GM12878 (cell line): ENCODE measurements around the gene GMDS. TPM values are rescaled to one million over a fixed set of nuclear protein-coding genes. Genes with fewer than 3 reads are reported as not detected.

Source experiments
- ATAC-seq: fragments of 200-7000 bp; cut with Tn5 transposase; 3 replicates; pipeline ENCODE4 v1.9.1; 2020; ENCODE audit warnings: mild to moderate bottlenecking, moderate library complexity
- BruUV-seq: library from RNA; stranded (reverse); fragments of 400-500 nt; replicated peaks from 2 replicates; lab custom pipeline; 2021; lab: Mats Ljungman, UMichigan
- CTCF ChIA-PET: fragments of 300-600 bp; sonication (Branson Sonifier 250); formaldehyde crosslinking; extraction: SDS; loops from one replicate; lab custom pipeline; 2021; ENCODE audit warnings: inconsistent platforms; lab: Yijun Ruan, JAX
- POLR2A ChIA-PET: fragments of 350-600 bp; formaldehyde crosslinking; extraction: SDS; loops from one replicate; lab custom pipeline; 2021; ENCODE audit warnings: inconsistent platforms; lab: Charles Lee
- RAD21 ChIA-PET: fragments of 300-600 bp; sonication (Branson Sonifier 250); formaldehyde crosslinking; loops from one replicate; lab custom pipeline; 2023; ENCODE audit warnings: antibody characterized with exemption; ENCODE audit not compliant: unreplicated experiment; lab: Charles Lee
- SMC1A ChIA-PET: fragments of 300-600 bp; sonication (Branson Sonifier 250); formaldehyde crosslinking; loops from one replicate; lab custom pipeline; 2023; ENCODE audit not compliant: unreplicated experiment, uncharacterized antibody; lab: Charles Lee
- DNase-seq: peaks from one replicate; pipeline ENCODE4 v3.0.0-alpha.2; 2011; ENCODE audit warnings: low read depth, low spot score
- FAIRE-seq: peaks from 3 replicates; lab custom pipeline; 2011; peaks lifted over from hg19 to GRCh38; lab: Jason Lieb, UNC
- H2AFZ ChIP-seq: 2 replicates; pipeline ENCODE4 v1.6.0; 2011; ENCODE audit warnings: low read depth, low read length, control low read depth; ENCODE audit not compliant: control insufficient read depth
- H3K27ac ChIP-seq: 2 replicates; pipeline ENCODE4 v1.5.1; 2011; ENCODE audit warnings: control low read depth; ENCODE audit not compliant: control insufficient read depth, insufficient read depth
- H3K27me3 ChIP-seq, 2 experiments: replicated peaks in 1 of 2; 2 replicates each; pipeline versions ENCODE4 v1.6.0 to v1.6.1; 2011; ENCODE audit warnings: low read length in 1 of 2; ENCODE audit not compliant: control insufficient read depth in 2 of 2, insufficient read depth in 2 of 2
- H3K36me3 ChIP-seq, 2 experiments: 2 replicates each; pipeline ENCODE4 v1.5.1; 2011; ENCODE audit warnings: low read length in 1 of 2; ENCODE audit not compliant: control insufficient read depth in 2 of 2, insufficient read depth in 2 of 2
- H3K4me1 ChIP-seq: 2 replicates; pipeline ENCODE4 v1.6.1; 2011; ENCODE audit warnings: mild to moderate bottlenecking, low read length, moderate library complexity, mixed read lengths; ENCODE audit not compliant: control insufficient read depth, insufficient read depth
- H3K4me2 ChIP-seq: 2 replicates; pipeline ENCODE4 v1.6.0; 2011; ENCODE audit warnings: control low read depth; ENCODE audit not compliant: control insufficient read depth, insufficient read depth
- H3K4me3 ChIP-seq: fragments of 200-600 bp; sonication (generic); 2 replicates; pipeline ENCODE4 v1.5.1; 2016
- H3K79me2 ChIP-seq: 2 replicates; pipeline ENCODE4 v1.6.0; 2011; ENCODE audit warnings: low read length; ENCODE audit not compliant: control insufficient read depth, insufficient read depth
- H3K9ac ChIP-seq: 2 replicates; pipeline ENCODE4 v1.8.0; 2011; ENCODE audit warnings: low read length, control low read depth, mixed read lengths; ENCODE audit not compliant: control insufficient read depth, insufficient read depth
- H3K9me3 ChIP-seq: replicated peaks from 3 replicates; pipeline ENCODE4 v1.5.1; 2011; ENCODE audit warnings: mild to moderate bottlenecking, low read length; ENCODE audit not compliant: control insufficient read depth, insufficient read depth
- H4K20me1 ChIP-seq: 2 replicates; pipeline ENCODE4 v1.6.0; 2011; ENCODE audit not compliant: control insufficient read depth, insufficient read depth
- CTCF ChIP-seq, 3 experiments: IDR thresholded peaks in 2 of 3; conservative IDR thresholded peaks in 1 of 3; 2 replicates each; pipeline ENCODE4 v1.5.1; 2011; ENCODE audit warnings: low read depth in 3 of 3, low read length in 3 of 3, mild to moderate bottlenecking in 3 of 3, control low read depth in 2 of 3, moderate library complexity in 2 of 3, inconsistent platforms in 1 of 3, mixed read lengths in 1 of 3; ENCODE audit not compliant: control insufficient read depth in 2 of 3, insufficient read depth in 1 of 3; ENCODE audit errors: extremely low read depth in 1 of 3
- IRF4 ChIP-seq: IDR thresholded peaks from 2 replicates; pipeline ENCODE4 v1.6.1; 2011; ENCODE audit warnings: low read depth, low read length
- NFYA ChIP-seq: IDR thresholded peaks from 2 replicates; pipeline ENCODE4 v1.6.1; 2011; ENCODE audit warnings: low read depth, mild to moderate bottlenecking, low read length, improper control_type of control experiment, borderline replicate concordance
- NFYB ChIP-seq: IDR thresholded peaks from 2 replicates; pipeline ENCODE4 v1.6.1; 2011; ENCODE audit warnings: low read depth, mild to moderate bottlenecking, low read length, improper control_type of control experiment, moderate library complexity; ENCODE audit not compliant: insufficient read depth
- NR2C2 ChIP-seq: IDR thresholded peaks from 2 replicates; pipeline ENCODE4 v1.6.1; 2011; ENCODE audit warnings: borderline replicate concordance, low read depth; ENCODE audit not compliant: control insufficient read depth, insufficient read length
- POLR2AphosphoS2 ChIP-seq: IDR thresholded peaks from 2 replicates; pipeline ENCODE4 v1.6.1; 2011; ENCODE audit warnings: low read depth, mild to moderate bottlenecking, low read length, improper control_type of control experiment, moderate library complexity
- RUNX3 ChIP-seq: IDR thresholded peaks from 2 replicates; pipeline ENCODE4 v1.6.1; 2012; ENCODE audit warnings: low read length, inconsistent platforms
- SIX5 ChIP-seq: IDR thresholded peaks from 2 replicates; pipeline ENCODE4 v1.6.1; 2011; ENCODE audit warnings: mild to moderate bottlenecking, low read depth, low read length, moderate library complexity; ENCODE audit not compliant: severe bottlenecking
- TCF3 ChIP-seq: IDR thresholded peaks from 2 replicates; pipeline ENCODE4 v1.6.1; 2012; ENCODE audit warnings: low read depth, mild to moderate bottlenecking, low read length, borderline replicate concordance; ENCODE audit not compliant: insufficient read depth
- ZNF687 ChIP-seq: fragments of 450-650 bp; IDR thresholded peaks from 2 replicates; pipeline ENCODE4 v1.6.1; 2017; ENCODE audit warnings: mild to moderate bottlenecking, moderate library complexity
- WGBS: methylation state at CpG from one replicate; pipeline ENCODE4 v1.1.6; 2016; ENCODE audit warnings: low lambda C conversion rate; ENCODE audit not compliant: insufficient replicate concordance, insufficient coverage; ENCODE audit errors: missing lambda C conversion rate; 5-methylcytosine and 5-hydroxymethylcytosine counted together
- in situ Hi-C: fragments of 300-500 bp; cut with MboI; formaldehyde crosslinking; loops from 9 replicates; pipeline ENCODE4 v1.14.3; 2018; ENCODE audit warnings: mixed read lengths
- intact Hi-C: fragments of 100-400 bp; cut with micrococcal nuclease; formaldehyde crosslinking; loops from one replicate; pipeline ENCODE4 v1.14.2; 2022; ENCODE audit not compliant: unreplicated experiment
- polyA plus RNA-seq, 11 experiments: library from polyadenylated mRNA; depleted of rRNA in 4 of 11; unstranded in 6 of 11; stranded (reverse) in 5 of 11; fragments of >200 nt; fragmentation: Nextera tagmentation in 4 of 11; fragmentation: Illumina TruSeq in 1 of 11; extraction: Ambion mirVana in 4 of 11; extraction: Trizol in 1 of 11; gene quantifications; 1 replicate in 1 of 11; 2 replicates in 10 of 11; pipeline versions ENCODE4 v1.2.1 to v1.2.3, GENCODE V29; 2011 to 2016; ENCODE audit warnings: inconsistent platforms in 2 of 11, missing spikeins in 2 of 11, low read depth in 1 of 11
- total RNA-seq, 4 experiments: library from RNA; depleted of rRNA in 3 of 4; stranded (reverse); fragments of >200 nt in 3 of 4; fragmentation: Illumina TruSeq in 1 of 4; extraction: Trizol in 1 of 4; gene quantifications; 2 replicates each; pipeline versions ENCODE4 v1.2.1 to v1.2.3, GENCODE V29; 2013 to 2021
- TF ChIP-seq, protein P1 (sequence below): fragments of 450-650 bp; IDR thresholded peaks from 2 replicates; pipeline ENCODE4 v1.6.1; 2017; ENCODE audit warnings: mild to moderate bottlenecking, moderate library complexity

The GMDS gene
- total and polyA plus RNA-seq, 10 of the 15 experiments (the other 5 are each of a cell fraction or from before 2014, with no cell fraction given): 0.61 to 53.8 (median 29.3) TPM

DNA sequence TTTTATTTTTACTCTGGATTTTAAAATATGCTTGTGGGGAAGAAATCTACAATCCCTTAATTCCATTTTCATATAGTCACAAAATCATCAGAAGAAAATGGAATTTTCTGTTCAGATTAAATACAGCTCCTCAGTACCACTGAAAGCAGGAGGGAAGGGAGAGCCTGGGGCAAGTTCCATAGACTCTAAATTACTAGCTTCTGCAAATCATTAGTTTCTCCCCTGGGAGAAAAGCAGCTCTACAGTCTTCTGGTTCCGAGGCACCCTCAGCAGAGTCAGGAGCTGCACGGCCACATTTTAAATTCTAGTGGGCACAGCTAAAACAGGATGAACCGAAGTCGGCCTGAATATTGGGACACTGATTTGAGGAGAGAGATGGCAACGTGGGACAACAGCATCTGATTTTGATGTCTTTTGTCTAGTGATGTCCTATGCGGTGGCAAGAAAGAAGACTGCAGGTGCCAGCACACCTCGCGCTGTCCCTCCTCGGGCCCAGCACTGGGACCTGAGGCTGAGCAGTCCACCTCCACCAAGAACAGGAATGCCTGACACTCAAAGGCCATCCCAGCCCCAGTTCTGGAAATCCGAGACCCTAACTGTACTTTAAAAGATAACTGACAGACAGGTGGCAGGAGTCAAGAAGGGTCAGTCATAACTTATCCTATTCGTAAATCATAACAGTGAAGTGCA is 545.0 kb downstream of the GMDS start (continued):
- TF ChIP-seq ZNF687 (no peak), NFYB (no peak)

- Histone ChIP-seq H4K20me1 (no peaks in the 10 kb centered on the region), H3K9ac (no peak overlapping the region), H3K9me3 (no peaks in the 10 kb centered on the region), H3K79me2 (no peaks in the 10 kb centered on the region), H3K27ac (no peak overlapping the region), H2AFZ (no peak overlapping the region), H3K4me2 (no peak overlapping the region), H3K4me1 (no peaks in the 10 kb centered on the region), H3K4me3 (no peak overlapping the region), H3K27me3 (no peaks in the 10 kb centered on the region), H3K36me3 (no peaks in the 10 kb centered on the region)
- no peak for DNase-seq
- in situ Hi-C loops (no loop called here), intact Hi-C loops (no loop called here)
- ChIA-PET CTCF (interaction anchor here (0.6 to 0.8 kb wide), 2 partner anchors 21 to 123 kb away, joined by 3 read pairs; no protein-coding TSS in a partner anchor), RAD21 (no interaction called here), SMC1A (no interaction called here), POLR2A (no interaction called here)
- no TSS peak for BruUV-seq
- no peak for ATAC-seq
- FAIRE-seq: no peak
- 89% methylated on average over 6 of the region's 11 CpGs for WGBS
- TF ChIP-seq TCF3 (no peak), RUNX3 (no peak), POLR2AphosphoS2 (no peak), NFYA (no peak), NR2C2 (no peak), IRF4 (no peak), SIX5 (no peak), CTCF (IDR thresholded peaks at IDR 0.05 in 2 of 3, conservative IDR thresholded peaks at IDR 0.05 in 1 of 3; ENCODE audit: control insufficient read depth in 2 of 3, extremely low read depth in 1 of 3, insufficient read depth in 1 of 3, low read depth in 3 of 3, low read length in 3 of 3) (no peak)
- TF ChIP-seq, protein P1, sequence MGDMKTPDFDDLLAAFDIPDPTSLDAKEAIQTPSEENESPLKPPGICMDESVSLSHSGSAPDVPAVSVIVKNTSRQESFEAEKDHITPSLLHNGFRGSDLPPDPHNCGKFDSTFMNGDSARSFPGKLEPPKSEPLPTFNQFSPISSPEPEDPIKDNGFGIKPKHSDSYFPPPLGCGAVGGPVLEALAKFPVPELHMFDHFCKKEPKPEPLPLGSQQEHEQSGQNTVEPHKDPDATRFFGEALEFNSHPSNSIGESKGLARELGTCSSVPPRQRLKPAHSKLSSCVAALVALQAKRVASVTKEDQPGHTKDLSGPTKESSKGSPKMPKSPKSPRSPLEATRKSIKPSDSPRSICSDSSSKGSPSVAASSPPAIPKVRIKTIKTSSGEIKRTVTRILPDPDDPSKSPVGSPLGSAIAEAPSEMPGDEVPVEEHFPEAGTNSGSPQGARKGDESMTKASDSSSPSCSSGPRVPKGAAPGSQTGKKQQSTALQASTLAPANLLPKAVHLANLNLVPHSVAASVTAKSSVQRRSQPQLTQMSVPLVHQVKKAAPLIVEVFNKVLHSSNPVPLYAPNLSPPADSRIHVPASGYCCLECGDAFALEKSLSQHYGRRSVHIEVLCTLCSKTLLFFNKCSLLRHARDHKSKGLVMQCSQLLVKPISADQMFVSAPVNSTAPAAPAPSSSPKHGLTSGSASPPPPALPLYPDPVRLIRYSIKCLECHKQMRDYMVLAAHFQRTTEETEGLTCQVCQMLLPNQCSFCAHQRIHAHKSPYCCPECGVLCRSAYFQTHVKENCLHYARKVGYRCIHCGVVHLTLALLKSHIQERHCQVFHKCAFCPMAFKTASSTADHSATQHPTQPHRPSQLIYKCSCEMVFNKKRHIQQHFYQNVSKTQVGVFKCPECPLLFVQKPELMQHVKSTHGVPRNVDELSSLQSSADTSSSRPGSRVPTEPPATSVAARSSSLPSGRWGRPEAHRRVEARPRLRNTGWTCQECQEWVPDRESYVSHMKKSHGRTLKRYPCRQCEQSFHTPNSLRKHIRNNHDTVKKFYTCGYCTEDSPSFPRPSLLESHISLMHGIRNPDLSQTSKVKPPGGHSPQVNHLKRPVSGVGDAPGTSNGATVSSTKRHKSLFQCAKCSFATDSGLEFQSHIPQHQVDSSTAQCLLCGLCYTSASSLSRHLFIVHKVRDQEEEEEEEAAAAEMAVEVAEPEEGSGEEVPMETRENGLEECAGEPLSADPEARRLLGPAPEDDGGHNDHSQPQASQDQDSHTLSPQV: no peak
These were observed 546.9 kb downstream of the GMDS start for GRCh38 chr6:1698527-1698926.
